DOHH2 (cell line): Measurements from ENCODE around the gene KIF2A.

ENCODE experiments used
- H3F3A ChIP-seq: fragments of 200-600 bp; sonication (generic), shearing (Covaris generic); 2 replicates; pipeline ENCODE4 v1.6.0; 2016; ENCODE audit warnings: antibody characterized with exemption, mild to moderate bottlenecking; ENCODE audit not compliant: control insufficient read depth, insufficient read depth
- H3K27ac ChIP-seq: fragments of 200-600 bp; sonication (generic); 2 replicates; pipeline ENCODE4 v1.5.1; 2014; ENCODE audit warnings: low read depth, mild to moderate bottlenecking, low read length, moderate library complexity
- H3K27me3 ChIP-seq: fragments of 200-600 bp; sonication (generic); 2 replicates; pipeline ENCODE4 v1.6.1; 2014; ENCODE audit warnings: mild to moderate bottlenecking, low read length, mixed read lengths; ENCODE audit not compliant: control insufficient read depth
- H3K36me3 ChIP-seq: fragments of 200-600 bp; sonication (generic); 2 replicates; pipeline ENCODE4 v1.6.1; 2014; ENCODE audit warnings: mild to moderate bottlenecking, low read length, moderate library complexity, mixed read lengths; ENCODE audit not compliant: control insufficient read depth
- H3K4me1 ChIP-seq: fragments of 200-600 bp; sonication (generic); 2 replicates; pipeline ENCODE4 v1.6.1; 2014; ENCODE audit warnings: mild to moderate bottlenecking, low read length, mixed read lengths; ENCODE audit not compliant: control insufficient read depth
- H3K4me2 ChIP-seq: fragments of 200-600 bp; sonication (generic); 2 replicates; pipeline ENCODE4 v1.6.0; 2014; ENCODE audit warnings: mild to moderate bottlenecking, low read length, moderate library complexity
- H3K4me3 ChIP-seq: fragments of 200-600 bp; sonication (generic); 2 replicates; pipeline ENCODE4 v1.5.1; 2014; ENCODE audit warnings: mild to moderate bottlenecking, low read length, mixed read lengths
- H3K79me2 ChIP-seq: fragments of 200-600 bp; sonication (generic); 2 replicates; pipeline ENCODE4 v1.6.1; 2014; ENCODE audit warnings: mild to moderate bottlenecking, low read length, mixed read lengths; ENCODE audit not compliant: control insufficient read depth
- H3K9me2 ChIP-seq: fragments of 200-600 bp; sonication (generic); replicated peaks from 2 replicates; pipeline ENCODE4 v1.6.1; 2014; ENCODE audit warnings: mild to moderate bottlenecking, low read length, mixed read lengths; ENCODE audit not compliant: control insufficient read depth
- H3K9me3 ChIP-seq: fragments of 200-600 bp; sonication (generic); 2 replicates; pipeline ENCODE4 v1.6.1; 2014; ENCODE audit warnings: antibody characterized with exemption, low read length, mixed read lengths; ENCODE audit not compliant: control insufficient read depth, insufficient read depth
- H4K20me1 ChIP-seq: fragments of 200-600 bp; sonication (generic); 2 replicates; pipeline ENCODE4 v1.6.0; 2014; ENCODE audit warnings: low read depth, mild to moderate bottlenecking, antibody characterized with exemption, low read length, moderate library complexity; ENCODE audit not compliant: control insufficient read depth, insufficient read depth
- EZH2phosphoT487 ChIP-seq: fragments of 200-600 bp; sonication (generic); IDR thresholded peaks from 2 replicates; pipeline ENCODE4 v1.6.1; 2017; ENCODE audit warnings: borderline replicate concordance, mild to moderate bottlenecking, antibody characterized with exemption, low read length, moderate library complexity, mixed read lengths
- TF ChIP-seq, protein P1 (sequence below): fragments of 200-600 bp; sonication (generic); IDR thresholded peaks from one replicate; pipeline ENCODE4 v1.5.1; 2014; ENCODE audit warnings: antibody characterized with exemption, mild to moderate bottlenecking, low read depth, low read length; ENCODE audit not compliant: poor library complexity, severe bottlenecking

The KIF2A gene

DNA sequence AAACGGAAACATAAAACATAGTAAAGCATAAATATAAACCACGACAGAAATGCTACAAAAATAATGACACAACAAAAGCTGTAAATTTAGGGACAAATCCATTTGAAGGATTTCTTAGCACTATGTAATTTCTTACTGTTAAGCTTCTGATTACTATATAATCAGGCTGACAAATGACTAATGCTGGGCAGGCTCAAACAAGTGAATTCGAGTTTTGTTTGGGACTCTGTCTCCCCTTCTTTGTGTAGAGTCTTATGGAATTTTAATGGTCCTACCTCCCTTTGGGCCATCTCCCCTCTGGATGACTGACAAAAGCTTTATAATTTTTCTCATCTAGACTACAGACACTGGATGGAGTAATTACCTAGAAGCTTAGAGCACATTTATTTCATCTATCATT, 24.6 kb upstream of the KIF2A start:
- TF ChIP-seq, protein P1, sequence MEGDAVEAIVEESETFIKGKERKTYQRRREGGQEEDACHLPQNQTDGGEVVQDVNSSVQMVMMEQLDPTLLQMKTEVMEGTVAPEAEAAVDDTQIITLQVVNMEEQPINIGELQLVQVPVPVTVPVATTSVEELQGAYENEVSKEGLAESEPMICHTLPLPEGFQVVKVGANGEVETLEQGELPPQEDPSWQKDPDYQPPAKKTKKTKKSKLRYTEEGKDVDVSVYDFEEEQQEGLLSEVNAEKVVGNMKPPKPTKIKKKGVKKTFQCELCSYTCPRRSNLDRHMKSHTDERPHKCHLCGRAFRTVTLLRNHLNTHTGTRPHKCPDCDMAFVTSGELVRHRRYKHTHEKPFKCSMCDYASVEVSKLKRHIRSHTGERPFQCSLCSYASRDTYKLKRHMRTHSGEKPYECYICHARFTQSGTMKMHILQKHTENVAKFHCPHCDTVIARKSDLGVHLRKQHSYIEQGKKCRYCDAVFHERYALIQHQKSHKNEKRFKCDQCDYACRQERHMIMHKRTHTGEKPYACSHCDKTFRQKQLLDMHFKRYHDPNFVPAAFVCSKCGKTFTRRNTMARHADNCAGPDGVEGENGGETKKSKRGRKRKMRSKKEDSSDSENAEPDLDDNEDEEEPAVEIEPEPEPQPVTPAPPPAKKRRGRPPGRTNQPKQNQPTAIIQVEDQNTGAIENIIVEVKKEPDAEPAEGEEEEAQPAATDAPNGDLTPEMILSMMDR = no peak
- no peak for TF ChIP-seq EZH2phosphoT487

DNA sequence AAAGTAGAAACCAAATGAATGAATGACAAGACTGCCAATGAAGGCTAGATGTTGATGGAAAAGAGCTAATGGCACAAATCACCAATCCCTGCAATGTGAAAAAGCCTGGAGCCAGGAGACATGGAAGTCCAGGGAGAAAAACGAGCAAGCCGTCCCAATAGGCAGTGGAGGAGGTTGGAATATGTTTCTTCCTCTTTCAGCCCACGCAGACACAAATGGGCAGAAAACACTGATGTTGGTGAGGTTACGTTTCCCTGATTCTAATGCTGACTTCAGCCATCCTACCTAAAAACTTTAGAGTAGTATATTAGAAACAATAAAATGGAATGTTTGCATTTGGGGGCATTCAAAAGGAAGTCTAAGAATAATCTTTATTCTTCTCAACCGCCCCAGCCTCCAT, 23.9 kb upstream of the KIF2A start:
- Histone ChIP-seq H3K4me3 (no peak overlapping the region), H4K20me1 (no peaks in the 10 kb centered on the region), H3F3A (no peaks in the 10 kb centered on the region), H3K4me2 (no peak overlapping the region), H3K36me3 (no peaks in the 10 kb centered on the region), H3K9me3 (no peaks in the 10 kb centered on the region), H3K4me1 (peaks cover 2% of the 10 kb centered on the region; the same call in 1 of the 2 replicates), H3K27ac (no peak overlapping the region), H3K27me3 (peaks cover 13% of the 10 kb centered on the region), H3K79me2 (no peaks in the 10 kb centered on the region), H3K9me2 (no peaks in the 10 kb centered on the region)
- TF ChIP-seq, protein P1 = no peak
- TF ChIP-seq EZH2phosphoT487 = no peak

More for the DNA sequence above, 24.6 kb upstream of the KIF2A start:
- H3K4me2 ChIP-seq = no peak overlapping the region
- no peaks in the 10 kb centered on the region for H3K36me3 ChIP-seq
- peaks cover 5% of the 10 kb centered on the region; the same call in 1 of the 2 replicates for H3K4me1 ChIP-seq
- H3K4me3 ChIP-seq = no peak overlapping the region
- H3K9me2 ChIP-seq = no peaks in the 10 kb centered on the region
- H3K27ac ChIP-seq = no peak overlapping the region
- H3F3A ChIP-seq = no peaks in the 10 kb centered on the region
- peaks cover 13% of the 10 kb centered on the region for H3K27me3 ChIP-seq
- no peaks in the 10 kb centered on the region for H3K9me3 ChIP-seq
- no peaks in the 10 kb centered on the region for H3K79me2 ChIP-seq
- H4K20me1 ChIP-seq = no peaks in the 10 kb centered on the region

DNA sequence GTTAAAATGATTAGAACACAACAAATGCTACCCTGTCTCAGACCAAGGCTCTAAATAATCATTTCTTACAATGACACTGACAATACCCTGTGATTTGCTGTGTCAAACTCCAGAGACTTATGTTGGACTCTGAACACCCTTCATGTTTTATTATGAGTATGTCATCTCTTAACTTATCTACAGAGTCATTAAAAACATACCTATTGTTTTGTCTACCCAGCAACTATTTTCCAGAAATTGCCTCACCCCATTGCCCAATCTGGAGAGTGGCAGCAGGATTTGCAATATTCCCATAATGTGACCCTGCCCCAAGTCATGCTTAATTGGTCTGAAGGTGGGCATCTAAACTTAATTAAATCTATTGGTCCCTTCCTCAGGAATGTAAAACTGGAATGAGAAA, 23.0 kb upstream of the KIF2A start:
- H3K4me3 ChIP-seq = no peak overlapping the region
- H3K4me1 ChIP-seq = no peaks in the 10 kb centered on the region
- no peaks in the 10 kb centered on the region for H3F3A ChIP-seq
- no peaks in the 10 kb centered on the region for H3K9me3 ChIP-seq
- no peaks in the 10 kb centered on the region for H3K79me2 ChIP-seq
- no peaks in the 10 kb centered on the region for H3K36me3 ChIP-seq
- TF ChIP-seq EZH2phosphoT487 = no peak
- TF ChIP-seq, protein P1 = no peak
- H3K27ac ChIP-seq = no peak overlapping the region
- H3K4me2 ChIP-seq = no peak overlapping the region
- peaks cover 13% of the 10 kb centered on the region for H3K27me3 ChIP-seq
- H4K20me1 ChIP-seq = no peaks in the 10 kb centered on the region
- no peaks in the 10 kb centered on the region for H3K9me2 ChIP-seq

DNA sequence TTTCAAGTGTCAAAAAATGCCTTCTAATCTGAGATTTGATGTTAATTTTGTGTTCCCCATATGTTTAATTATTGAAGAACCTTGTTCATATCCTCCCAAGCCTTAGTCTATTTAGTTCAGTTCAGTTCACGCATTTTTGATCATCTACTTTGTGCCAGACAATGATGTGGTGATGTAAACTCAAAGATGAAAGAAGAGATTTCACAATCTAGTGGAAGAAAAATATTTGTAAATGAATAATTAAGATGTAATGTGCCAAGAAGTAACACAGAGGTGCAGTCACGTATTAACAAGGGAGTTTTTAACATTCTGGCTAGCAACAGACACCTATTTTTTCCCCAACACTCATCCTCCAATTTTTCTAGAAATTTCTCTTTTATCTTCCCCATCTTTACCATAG, 22.1 kb upstream of the KIF2A start:
- Histone ChIP-seq H3K9me2 (no peaks in the 10 kb centered on the region), H3K4me1 (no peaks in the 10 kb centered on the region)

More for the DNA sequence above, 22.1 kb upstream of the KIF2A start:
- Histone ChIP-seq H3K4me2 (no peak overlapping the region), H3K36me3 (no peaks in the 10 kb centered on the region), H3K27me3 (peaks cover 13% of the 10 kb centered on the region), H3K9me3 (no peaks in the 10 kb centered on the region), H3F3A (no peaks in the 10 kb centered on the region), H3K27ac (no peak overlapping the region), H3K79me2 (no peaks in the 10 kb centered on the region), H4K20me1 (no peaks in the 10 kb centered on the region), H3K4me3 (no peak overlapping the region)
- TF ChIP-seq, protein P1 = no peak
- no peak for TF ChIP-seq EZH2phosphoT487
